ENCODE data around the gene GABBR1.

DNA sequence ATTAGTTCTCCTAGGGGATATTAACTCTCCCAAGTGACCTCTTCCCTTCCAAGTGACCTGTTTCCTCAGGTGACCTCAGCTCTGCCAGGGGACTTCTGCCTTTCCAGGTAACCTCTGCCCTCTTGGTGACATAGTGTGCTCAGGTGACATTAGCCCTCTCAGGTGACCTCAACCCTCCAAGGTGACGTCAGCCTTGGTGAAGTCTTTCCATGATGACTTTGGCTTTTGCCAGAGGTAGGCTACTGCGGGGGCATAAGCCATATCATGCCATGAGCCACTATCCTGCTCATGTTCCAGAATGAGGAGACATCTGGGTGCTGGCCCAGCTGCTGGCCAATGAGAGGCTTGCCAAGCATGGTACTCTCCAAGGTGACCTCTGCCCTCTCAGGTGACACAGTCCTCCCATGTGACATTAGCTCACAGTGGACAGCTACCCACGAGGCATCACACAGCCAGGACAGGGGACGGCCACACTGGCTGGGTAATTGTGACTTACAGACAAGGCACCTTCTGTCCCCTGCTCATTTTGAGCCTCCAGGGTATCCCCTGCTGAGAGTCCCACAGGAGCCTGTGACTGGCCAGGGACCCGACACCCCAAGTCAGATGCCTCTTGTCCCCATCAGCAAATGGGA is 104.6 kb downstream of the GABBR1 start:
- TF ChIP-seq CTCF (IDR thresholded peaks at IDR 0.05) = no peak
- no peak for TF ChIP-seq POLR2A (IDR thresholded peaks at IDR 0.05)
- no peak for TF ChIP-seq POLR2AphosphoS5 (IDR thresholded peaks at IDR 0.05)
- TF ChIP-seq EP300 (IDR thresholded peaks at IDR 0.05; ENCODE audit: low read depth) = no peak
